ENCODE data around the gene IL15. TPM values are rescaled to one million over a fixed set of nuclear protein-coding genes. Genes with fewer than 3 reads are reported as not detected.
"Not testable (repeated sequence)": the region's sequence is repeated elsewhere in the genome, so short reads cannot be mapped to it uniquely, and the experiment has no call there.

IL15 gene
- total RNA-seq, 1 donor from 2014 or later, result 3.7 TPM

DNA sequence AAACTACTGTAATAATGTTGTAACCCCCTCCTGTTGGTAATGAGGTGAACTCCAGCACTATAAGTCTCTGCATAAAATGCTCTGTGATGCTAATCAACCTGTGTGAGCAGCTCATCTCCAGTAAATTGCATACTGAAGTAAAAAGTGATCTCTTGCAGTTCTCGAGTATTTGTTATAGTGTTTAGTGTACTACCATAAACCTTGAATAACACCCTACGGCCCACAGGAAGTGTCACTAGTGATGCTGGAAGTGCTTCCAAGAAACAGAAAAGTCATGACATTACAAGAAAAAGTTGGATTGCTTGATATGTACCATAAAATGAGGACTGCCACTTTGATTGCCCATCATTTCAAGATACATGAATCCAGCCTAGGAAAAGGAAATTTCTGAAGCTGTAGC lies 39.0 kb downstream of the IL15 start:
- no peak overlapping the region for H3K4me3 ChIP-seq (ENCODE audit: low read depth, low read length)
- TF ChIP-seq, protein P1, sequence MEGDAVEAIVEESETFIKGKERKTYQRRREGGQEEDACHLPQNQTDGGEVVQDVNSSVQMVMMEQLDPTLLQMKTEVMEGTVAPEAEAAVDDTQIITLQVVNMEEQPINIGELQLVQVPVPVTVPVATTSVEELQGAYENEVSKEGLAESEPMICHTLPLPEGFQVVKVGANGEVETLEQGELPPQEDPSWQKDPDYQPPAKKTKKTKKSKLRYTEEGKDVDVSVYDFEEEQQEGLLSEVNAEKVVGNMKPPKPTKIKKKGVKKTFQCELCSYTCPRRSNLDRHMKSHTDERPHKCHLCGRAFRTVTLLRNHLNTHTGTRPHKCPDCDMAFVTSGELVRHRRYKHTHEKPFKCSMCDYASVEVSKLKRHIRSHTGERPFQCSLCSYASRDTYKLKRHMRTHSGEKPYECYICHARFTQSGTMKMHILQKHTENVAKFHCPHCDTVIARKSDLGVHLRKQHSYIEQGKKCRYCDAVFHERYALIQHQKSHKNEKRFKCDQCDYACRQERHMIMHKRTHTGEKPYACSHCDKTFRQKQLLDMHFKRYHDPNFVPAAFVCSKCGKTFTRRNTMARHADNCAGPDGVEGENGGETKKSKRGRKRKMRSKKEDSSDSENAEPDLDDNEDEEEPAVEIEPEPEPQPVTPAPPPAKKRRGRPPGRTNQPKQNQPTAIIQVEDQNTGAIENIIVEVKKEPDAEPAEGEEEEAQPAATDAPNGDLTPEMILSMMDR (conservative IDR thresholded peaks at IDR 0.05; ENCODE audit: low read depth, low read length), result no peak
- no peak for DNase-seq (ENCODE audit: low read depth)

DNA sequence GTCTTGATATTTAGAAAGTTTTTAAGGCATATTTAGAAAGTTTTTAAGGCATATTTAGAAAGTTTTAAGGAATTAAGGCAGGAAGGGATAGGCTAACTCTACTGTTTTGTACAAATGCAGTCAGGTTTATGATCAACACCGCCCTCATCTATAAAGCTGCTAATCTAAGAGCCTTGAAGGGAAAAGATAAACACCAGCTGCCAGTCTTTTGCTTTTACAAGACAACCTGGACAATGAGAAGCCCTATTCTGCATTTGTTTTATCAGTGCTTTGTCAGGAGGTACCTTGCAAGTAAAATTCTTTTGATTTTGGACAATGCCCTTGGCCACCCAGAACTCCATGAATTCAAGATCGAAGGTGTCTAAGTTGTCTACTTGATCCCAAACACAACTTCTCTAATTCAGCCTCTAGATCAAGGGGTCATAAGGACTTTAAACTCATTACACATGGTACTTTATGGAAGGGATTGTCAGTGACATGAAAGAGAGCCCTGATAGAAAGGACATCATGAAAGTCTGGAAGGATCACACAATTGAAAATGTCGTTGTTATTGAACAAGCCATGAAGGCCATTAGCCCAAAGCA lies 39.8 kb downstream of the IL15 start:
- DNase-seq (ENCODE audit: low read depth), result no peak
- H3K4me3 ChIP-seq (ENCODE audit: low read depth, low read length), result no peak overlapping the region
- TF ChIP-seq, protein P1 (conservative IDR thresholded peaks at IDR 0.05; ENCODE audit: low read depth, low read length), result no peak

DNA sequence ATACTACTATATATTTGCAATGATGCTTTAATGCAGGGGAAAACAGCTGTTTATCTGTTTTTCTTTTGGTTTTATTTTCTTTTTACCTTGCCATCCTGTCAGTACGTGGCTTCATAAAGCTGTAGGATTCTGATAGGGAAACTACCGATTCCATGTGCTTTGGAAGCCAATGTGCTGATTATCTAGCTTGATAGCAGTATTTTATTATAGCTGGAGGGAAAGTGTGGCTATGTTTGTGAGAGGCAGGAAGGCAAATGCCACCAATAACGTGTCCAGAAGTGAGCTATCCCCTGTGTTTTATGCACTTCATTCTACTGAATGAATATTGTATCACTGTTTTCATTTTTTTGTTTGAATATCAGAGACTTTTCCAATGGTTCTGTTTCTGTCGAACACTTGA lies 43.7 kb downstream of the IL15 start:
- TF ChIP-seq, protein P1 (conservative IDR thresholded peaks at IDR 0.05; ENCODE audit: low read depth, low read length), result no peak
- no peak overlapping the region for H3K4me3 ChIP-seq (ENCODE audit: low read depth, low read length)
- DNase-seq (ENCODE audit: low read depth), result no peak

DNA sequence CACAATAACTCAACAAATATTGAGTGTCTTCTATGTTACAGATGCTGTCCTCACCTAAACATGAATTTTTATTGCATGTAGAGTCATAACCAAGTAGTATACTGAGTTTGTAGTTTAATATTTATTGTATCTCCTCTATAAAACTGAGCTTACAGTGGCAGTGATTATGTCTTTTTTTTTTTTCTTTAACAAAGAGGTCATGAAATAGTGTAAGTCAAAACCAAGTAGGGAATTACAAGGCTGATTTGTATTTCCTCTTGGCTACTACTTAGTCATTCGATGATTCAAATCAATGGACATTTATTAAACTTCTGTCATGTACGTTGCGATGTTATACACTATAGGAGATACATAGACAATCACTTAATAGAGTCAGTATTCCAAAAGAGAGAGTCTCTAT lies 48.4 kb downstream of the IL15 start:
- H3K4me3 ChIP-seq (ENCODE audit: low read depth, low read length), result no peak overlapping the region
- no peak for DNase-seq (ENCODE audit: low read depth)
- TF ChIP-seq, protein P1 (conservative IDR thresholded peaks at IDR 0.05; ENCODE audit: low read depth, low read length), result no peak

DNA sequence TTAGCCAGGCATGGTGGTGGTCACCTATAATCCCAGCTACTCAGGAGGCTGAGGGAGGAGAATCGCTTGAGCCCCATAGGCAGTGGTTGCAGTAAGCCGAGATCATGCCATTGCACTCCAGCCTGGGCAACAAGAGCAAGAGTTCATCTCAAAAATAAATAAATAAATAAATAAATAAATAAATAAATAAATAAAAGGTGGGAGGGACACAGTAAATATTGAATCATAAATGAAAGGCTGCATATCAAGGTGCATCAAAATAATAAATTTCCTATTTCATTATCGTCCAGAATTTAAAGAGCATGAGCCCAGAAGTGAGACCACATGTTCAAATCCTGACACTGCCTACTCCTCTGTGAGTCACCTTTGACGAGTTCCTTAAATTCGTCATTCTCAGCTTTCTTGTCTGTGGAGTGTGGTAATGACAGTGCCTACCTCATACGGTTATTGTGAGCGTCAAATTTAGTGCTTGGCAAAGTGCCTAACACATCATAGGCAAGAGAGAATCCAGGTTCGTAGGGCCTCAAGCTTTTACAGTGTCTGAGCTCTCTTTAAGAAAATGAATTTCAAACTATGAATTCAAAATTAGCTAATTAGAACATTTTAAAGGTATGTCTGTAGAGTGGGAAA lies 49.9 kb downstream of the IL15 start:
- TF ChIP-seq, protein P1 (conservative IDR thresholded peaks at IDR 0.05; ENCODE audit: low read depth, low read length), result no peak
- DNase-seq (ENCODE audit: low read depth), result peak; percentile 18
- no peak overlapping the region for H3K4me3 ChIP-seq (ENCODE audit: low read depth, low read length)

DNA sequence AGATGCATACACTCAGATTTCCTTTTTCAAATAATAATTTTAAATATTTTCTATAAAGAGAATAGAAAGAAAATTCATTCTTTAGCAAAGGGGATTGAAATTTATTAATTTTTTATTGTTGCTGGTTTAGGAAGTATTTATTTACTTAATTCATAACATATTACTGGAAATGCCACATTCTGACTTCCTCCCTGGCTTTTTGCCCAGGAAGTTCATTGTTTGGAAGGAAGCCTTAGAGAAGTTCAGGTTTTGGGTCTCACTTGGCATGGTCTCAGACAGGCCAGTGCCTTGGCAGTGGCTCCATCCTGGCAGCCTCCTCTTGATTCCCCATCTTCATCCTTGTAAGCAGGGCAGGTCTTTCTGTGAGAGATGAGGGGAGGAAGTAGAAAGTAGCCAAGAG lies 50.5 kb downstream of the IL15 start:
- DNase-seq (ENCODE audit: low read depth), result no peak
- no peak overlapping the region for H3K4me3 ChIP-seq (ENCODE audit: low read depth, low read length)
- TF ChIP-seq, protein P1 (conservative IDR thresholded peaks at IDR 0.05; ENCODE audit: low read depth, low read length), result no peak

DNA sequence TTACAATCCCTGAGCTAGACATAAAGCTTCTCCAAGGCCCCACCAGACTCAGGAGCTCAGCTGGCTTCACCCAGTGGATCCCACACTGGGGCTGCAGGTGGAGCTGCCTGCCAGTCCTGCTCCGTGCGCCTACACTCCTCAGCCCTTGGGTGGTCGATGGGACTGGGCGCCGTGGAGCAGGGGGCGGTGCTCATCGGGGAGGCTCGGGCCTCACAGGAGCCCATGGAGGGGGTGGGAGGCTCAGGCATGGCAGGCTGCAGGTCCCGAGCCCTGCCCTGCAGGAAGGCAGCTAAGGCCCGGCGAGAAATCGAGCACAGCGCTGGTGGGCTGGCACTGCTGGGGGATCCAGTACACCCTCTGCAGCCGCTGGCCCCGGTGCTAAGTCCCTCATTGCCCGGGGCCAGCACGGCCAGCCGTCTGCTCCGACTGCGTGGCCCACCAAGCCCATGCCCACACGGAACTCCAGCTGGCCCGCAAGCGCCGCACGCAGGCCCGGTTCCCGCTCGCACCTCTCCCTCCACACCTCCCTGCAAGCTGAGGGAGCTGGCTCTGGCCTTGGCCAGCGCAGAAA lies 53.4 kb downstream of the IL15 start:
- not testable (repeated sequence) for H3K4me3 ChIP-seq (ENCODE audit: low read depth, low read length)

DNA sequence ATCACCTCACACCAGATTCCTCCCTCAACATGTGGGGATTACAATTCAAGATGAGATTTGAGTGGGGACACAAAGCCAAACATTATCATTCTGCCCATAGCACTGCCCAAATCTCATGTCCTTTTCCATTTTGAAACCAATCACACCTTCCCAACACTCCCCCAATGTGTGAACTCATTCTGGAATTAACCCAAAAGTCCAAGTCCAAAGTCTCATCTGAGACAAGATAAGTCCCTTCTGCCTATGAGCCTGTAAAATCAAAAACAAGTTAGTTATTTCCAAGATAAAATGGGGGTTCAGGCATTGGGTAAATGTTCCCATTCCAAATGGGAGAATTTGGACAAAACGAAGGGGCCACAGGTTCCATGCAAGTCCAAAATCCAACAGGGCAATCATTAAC lies 54.9 kb downstream of the IL15 start:
- H3K4me3 ChIP-seq (ENCODE audit: low read depth, low read length); DNase-seq (ENCODE audit: low read depth): not testable (repeated sequence)

More for the DNA sequence above, 53.4 kb downstream of the IL15 start:
- DNase-seq (ENCODE audit: low read depth), result not testable (repeated sequence)

All from epithelial cell of proximal tubule (primary cell).